Measurements from ENCODE around the gene SYNE4. TPM values are rescaled to one million over a fixed set of nuclear protein-coding genes. Genes with fewer than 3 reads are reported as not detected.

SYNE4 gene
- total and polyA plus RNA-seq, 2 of the 13 experiments (the other 11 are each of a cell fraction or from before 2014, with no cell fraction given), result 13.7 to 23.0 TPM

DNA sequence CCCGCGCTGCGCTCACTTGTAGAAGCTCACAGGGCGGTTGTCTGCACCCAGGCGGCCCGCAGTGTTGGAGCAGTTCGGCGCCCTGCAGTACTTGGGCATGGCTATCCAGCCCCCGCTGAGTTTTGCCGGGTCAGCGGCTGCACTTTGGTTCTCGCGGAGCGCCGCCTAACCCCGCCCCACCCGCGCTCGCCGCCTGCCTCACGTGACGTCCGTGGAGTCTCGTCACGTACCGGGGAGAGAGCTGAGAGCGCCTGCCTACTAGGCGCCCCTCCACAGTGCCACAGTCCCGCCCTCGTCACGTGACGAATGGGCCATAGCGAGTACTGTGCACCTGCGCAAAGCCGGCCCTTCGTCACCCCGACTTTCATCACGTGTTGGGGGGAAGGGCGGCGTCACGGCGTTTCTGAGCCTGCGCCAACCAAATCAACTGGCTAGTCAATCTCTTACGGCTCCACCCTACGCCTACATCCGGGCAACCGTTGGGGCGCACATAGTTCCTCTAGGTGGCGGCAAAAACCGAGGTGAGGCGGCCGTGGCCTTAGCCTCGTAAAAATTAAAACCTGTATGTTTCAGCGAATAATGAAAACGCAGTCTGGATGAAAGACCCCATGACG, 45.6 kb upstream of the SYNE4 start, which contains the start of gene THAP8 (continued):
- TF ChIP-seq, protein P1, sequence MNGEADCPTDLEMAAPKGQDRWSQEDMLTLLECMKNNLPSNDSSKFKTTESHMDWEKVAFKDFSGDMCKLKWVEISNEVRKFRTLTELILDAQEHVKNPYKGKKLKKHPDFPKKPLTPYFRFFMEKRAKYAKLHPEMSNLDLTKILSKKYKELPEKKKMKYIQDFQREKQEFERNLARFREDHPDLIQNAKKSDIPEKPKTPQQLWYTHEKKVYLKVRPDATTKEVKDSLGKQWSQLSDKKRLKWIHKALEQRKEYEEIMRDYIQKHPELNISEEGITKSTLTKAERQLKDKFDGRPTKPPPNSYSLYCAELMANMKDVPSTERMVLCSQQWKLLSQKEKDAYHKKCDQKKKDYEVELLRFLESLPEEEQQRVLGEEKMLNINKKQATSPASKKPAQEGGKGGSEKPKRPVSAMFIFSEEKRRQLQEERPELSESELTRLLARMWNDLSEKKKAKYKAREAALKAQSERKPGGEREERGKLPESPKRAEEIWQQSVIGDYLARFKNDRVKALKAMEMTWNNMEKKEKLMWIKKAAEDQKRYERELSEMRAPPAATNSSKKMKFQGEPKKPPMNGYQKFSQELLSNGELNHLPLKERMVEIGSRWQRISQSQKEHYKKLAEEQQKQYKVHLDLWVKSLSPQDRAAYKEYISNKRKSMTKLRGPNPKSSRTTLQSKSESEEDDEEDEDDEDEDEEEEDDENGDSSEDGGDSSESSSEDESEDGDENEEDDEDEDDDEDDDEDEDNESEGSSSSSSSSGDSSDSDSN (CRISPR knock-in tag; IDR thresholded peaks at IDR 0.05), result peak; percentile 40
- TF ChIP-seq ZNF737 (CRISPR knock-in tag; IDR thresholded peaks at IDR 0.05; ENCODE audit: borderline replicate concordance) (no peak), SMAD1 (CRISPR knock-in tag; IDR thresholded peaks at IDR 0.05; ENCODE audit: borderline replicate concordance, low read depth) (no peak; the same call in 1 of the 2 replicates), HMG20B (CRISPR knock-in tag; conservative IDR thresholded peaks at IDR 0.05) (no peak), ZNF335 (CRISPR knock-in tag; IDR thresholded peaks at IDR 0.05) (peak; percentile 42; the same call in 1 of the 2 replicates), ZNF331 (CRISPR knock-in tag; IDR thresholded peaks at IDR 0.05) (peak; percentile 70; the same call in 1 of the 2 replicates), FOXO1 (CRISPR knock-in tag; IDR thresholded peaks at IDR 0.05) (peak; percentile 71; the same call in 1 of the 2 replicates), ZSCAN30 (CRISPR knock-in tag; IDR thresholded peaks at IDR 0.05) (no peak), SMAD9 (CRISPR knock-in tag; IDR thresholded peaks at IDR 0.05) (no peak)
- TF ChIP-seq, protein P2, sequence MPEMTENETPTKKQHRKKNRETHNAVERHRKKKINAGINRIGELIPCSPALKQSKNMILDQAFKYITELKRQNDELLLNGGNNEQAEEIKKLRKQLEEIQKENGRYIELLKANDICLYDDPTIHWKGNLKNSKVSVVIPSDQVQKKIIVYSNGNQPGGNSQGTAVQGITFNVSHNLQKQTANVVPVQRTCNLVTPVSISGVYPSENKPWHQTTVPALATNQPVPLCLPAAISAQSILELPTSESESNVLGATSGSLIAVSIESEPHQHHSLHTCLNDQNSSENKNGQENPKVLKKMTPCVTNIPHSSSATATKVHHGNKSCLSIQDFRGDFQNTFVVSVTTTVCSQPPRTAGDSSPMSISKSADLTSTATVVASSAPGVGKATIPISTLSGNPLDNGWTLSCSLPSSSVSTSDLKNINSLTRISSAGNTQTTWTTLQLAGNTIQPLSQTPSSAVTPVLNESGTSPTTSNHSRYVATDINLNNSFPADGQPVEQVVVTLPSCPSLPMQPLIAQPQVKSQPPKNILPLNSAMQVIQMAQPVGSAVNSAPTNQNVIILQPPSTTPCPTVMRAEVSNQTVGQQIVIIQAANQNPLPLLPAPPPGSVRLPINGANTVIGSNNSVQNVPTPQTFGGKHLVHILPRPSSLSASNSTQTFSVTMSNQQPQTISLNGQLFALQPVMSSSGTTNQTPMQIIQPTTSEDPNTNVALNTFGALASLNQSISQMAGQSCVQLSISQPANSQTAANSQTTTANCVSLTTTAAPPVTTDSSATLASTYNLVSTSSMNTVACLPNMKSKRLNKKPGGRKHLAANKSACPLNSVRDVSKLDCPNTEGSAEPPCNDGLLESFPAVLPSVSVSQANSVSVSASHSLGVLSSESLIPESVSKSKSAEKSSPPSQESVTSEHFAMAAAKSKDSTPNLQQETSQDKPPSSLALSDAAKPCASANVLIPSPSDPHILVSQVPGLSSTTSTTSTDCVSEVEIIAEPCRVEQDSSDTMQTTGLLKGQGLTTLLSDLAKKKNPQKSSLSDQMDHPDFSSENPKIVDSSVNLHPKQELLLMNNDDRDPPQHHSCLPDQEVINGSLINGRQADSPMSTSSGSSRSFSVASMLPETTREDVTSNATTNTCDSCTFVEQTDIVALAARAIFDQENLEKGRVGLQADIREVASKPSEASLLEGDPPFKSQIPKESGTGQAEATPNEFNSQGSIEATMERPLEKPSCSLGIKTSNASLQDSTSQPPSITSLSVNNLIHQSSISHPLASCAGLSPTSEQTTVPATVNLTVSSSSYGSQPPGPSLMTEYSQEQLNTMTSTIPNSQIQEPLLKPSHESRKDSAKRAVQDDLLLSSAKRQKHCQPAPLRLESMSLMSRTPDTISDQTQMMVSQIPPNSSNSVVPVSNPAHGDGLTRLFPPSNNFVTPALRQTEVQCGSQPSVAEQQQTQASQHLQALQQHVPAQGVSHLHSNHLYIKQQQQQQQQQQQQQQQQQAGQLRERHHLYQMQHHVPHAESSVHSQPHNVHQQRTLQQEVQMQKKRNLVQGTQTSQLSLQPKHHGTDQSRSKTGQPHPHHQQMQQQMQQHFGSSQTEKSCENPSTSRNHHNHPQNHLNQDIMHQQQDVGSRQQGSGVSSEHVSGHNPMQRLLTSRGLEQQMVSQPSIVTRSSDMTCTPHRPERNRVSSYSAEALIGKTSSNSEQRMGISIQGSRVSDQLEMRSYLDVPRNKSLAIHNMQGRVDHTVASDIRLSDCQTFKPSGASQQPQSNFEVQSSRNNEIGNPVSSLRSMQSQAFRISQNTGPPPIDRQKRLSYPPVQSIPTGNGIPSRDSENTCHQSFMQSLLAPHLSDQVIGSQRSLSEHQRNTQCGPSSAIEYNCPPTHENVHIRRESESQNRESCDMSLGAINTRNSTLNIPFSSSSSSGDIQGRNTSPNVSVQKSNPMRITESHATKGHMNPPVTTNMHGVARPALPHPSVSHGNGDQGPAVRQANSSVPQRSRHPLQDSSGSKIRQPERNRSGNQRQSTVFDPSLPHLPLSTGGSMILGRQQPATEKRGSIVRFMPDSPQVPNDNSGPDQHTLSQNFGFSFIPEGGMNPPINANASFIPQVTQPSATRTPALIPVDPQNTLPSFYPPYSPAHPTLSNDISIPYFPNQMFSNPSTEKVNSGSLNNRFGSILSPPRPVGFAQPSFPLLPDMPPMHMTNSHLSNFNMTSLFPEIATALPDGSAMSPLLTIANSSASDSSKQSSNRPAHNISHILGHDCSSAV (CRISPR knock-in tag; IDR thresholded peaks at IDR 0.05; ENCODE audit: borderline replicate concordance), result 0 out of 2 replicates have a peak, but pooled peaks have one; percentile 63
- TF ChIP-seq, protein P3, sequence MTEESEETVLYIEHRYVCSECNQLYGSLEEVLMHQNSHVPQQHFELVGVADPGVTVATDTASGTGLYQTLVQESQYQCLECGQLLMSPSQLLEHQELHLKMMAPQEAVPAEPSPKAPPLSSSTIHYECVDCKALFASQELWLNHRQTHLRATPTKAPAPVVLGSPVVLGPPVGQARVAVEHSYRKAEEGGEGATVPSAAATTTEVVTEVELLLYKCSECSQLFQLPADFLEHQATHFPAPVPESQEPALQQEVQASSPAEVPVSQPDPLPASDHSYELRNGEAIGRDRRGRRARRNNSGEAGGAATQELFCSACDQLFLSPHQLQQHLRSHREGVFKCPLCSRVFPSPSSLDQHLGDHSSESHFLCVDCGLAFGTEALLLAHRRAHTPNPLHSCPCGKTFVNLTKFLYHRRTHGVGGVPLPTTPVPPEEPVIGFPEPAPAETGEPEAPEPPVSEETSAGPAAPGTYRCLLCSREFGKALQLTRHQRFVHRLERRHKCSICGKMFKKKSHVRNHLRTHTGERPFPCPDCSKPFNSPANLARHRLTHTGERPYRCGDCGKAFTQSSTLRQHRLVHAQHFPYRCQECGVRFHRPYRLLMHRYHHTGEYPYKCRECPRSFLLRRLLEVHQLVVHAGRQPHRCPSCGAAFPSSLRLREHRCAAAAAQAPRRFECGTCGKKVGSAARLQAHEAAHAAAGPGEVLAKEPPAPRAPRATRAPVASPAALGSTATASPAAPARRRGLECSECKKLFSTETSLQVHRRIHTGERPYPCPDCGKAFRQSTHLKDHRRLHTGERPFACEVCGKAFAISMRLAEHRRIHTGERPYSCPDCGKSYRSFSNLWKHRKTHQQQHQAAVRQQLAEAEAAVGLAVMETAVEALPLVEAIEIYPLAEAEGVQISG (CRISPR knock-in tag; IDR thresholded peaks at IDR 0.05), result peak; percentile 50; the same call in 1 of the 2 replicates
- TF ChIP-seq, protein P4, sequence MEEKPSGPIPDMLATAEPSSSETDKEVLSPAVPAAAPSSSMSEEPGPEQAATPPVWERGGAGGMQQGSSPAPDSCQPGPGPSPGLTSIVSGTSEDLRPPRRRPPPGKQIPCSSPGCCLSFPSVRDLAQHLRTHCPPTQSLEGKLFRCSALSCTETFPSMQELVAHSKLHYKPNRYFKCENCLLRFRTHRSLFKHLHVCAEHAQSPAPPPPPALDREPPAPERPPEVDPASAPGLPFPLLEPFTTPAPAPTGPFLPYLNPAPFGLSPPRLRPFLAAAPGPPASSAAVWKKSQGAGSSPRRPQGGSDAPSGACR (CRISPR knock-in tag; IDR thresholded peaks at IDR 0.05), result peak; percentile 80; the same call in 1 of the 2 replicates
- TF ChIP-seq, protein P5, sequence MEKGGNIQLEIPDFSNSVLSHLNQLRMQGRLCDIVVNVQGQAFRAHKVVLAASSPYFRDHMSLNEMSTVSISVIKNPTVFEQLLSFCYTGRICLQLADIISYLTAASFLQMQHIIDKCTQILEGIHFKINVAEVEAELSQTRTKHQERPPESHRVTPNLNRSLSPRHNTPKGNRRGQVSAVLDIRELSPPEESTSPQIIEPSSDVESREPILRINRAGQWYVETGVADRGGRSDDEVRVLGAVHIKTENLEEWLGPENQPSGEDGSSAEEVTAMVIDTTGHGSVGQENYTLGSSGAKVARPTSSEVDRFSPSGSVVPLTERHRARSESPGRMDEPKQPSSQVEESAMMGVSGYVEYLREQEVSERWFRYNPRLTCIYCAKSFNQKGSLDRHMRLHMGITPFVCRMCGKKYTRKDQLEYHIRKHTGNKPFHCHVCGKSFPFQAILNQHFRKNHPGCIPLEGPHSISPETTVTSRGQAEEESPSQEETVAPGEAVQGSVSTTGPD (CRISPR knock-in tag; IDR thresholded peaks at IDR 0.05), result no peak

All from HepG2 (cell line).